H1 (cell line): ENCODE data around the gene KLHL35.

Experiments used
- EGR1 ChIP-seq: IDR thresholded peaks from 2 replicates; pipeline ENCODE4 v1.6.1; 2011; ENCODE audit warnings: low read depth, low read length, borderline replicate concordance
- EZH2 ChIP-seq: fragments of 200-600 bp; sonication (generic); IDR thresholded peaks from 2 replicates; pipeline ENCODE4 v1.7.1; 2012; ENCODE audit warnings: low read depth, mild to moderate bottlenecking, moderate library complexity, low read length, inconsistent platforms; ENCODE audit not compliant: severe bottlenecking
- POLR2A ChIP-seq, 2 experiments: IDR thresholded peaks; 1 replicate in 1 of 2; 2 replicates in 1 of 2; pipeline ENCODE4 v1.6.1; 2011; ENCODE audit warnings: low read depth in 2 of 2, low read length in 2 of 2, mild to moderate bottlenecking in 2 of 2; ENCODE audit errors: control extremely low read depth in 1 of 2
- POLR2AphosphoS5 ChIP-seq: IDR thresholded peaks from 2 replicates; pipeline ENCODE4 v1.6.1; 2011; ENCODE audit warnings: low read depth, low read length
- TAF1 ChIP-seq: IDR thresholded peaks from 2 replicates; pipeline ENCODE4 v1.6.1; 2011; ENCODE audit warnings: mild to moderate bottlenecking, low read depth, low read length
- TF ChIP-seq, protein P1 (sequence below), 3 experiments: IDR thresholded peaks; 1 replicate in 2 of 3; 2 replicates in 1 of 3; pipeline versions ENCODE4 v1.5.1 to v1.6.1; 2011; ENCODE audit warnings: low read length in 3 of 3, mild to moderate bottlenecking in 3 of 3, inconsistent platforms in 2 of 3, low read depth in 1 of 3, moderate library complexity in 1 of 3; ENCODE audit not compliant: insufficient read depth in 1 of 3; ENCODE audit errors: control extremely low read depth in 1 of 3

DNA sequence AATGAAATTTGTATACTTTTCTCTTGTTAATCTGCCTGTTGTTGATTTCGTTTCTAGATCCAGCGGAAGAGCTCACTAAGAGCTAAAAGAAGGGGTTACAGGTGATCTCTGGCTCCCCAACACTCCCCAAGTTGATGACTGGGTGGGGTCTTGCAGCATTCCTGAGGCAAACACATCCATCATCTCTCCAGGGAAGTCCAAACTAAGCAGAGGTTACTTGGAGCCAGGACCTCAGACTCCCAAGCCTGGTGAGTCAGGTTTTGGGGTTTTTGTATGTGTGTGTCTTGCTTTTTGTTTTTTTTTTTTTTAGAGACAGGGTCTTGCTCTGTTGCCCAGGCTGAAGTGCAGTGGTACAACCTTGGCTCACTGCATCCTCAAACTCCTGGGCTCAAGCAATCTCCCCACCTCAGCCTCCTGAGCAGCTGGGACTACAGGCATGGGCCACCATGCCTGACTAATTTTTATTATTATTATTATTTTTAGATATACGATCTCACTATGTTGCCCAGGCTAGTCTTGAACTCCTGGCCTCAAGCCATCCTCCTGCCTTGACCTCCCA lies 45.2 kb downstream of the KLHL35 start:
- TF ChIP-seq, protein P1, sequence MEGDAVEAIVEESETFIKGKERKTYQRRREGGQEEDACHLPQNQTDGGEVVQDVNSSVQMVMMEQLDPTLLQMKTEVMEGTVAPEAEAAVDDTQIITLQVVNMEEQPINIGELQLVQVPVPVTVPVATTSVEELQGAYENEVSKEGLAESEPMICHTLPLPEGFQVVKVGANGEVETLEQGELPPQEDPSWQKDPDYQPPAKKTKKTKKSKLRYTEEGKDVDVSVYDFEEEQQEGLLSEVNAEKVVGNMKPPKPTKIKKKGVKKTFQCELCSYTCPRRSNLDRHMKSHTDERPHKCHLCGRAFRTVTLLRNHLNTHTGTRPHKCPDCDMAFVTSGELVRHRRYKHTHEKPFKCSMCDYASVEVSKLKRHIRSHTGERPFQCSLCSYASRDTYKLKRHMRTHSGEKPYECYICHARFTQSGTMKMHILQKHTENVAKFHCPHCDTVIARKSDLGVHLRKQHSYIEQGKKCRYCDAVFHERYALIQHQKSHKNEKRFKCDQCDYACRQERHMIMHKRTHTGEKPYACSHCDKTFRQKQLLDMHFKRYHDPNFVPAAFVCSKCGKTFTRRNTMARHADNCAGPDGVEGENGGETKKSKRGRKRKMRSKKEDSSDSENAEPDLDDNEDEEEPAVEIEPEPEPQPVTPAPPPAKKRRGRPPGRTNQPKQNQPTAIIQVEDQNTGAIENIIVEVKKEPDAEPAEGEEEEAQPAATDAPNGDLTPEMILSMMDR (IDR thresholded peaks at IDR 0.05; ENCODE audit: control extremely low read depth in 1 of 3, insufficient read depth in 1 of 3, low read depth in 1 of 3, low read length in 3 of 3) = no peak
- TF ChIP-seq POLR2A (IDR thresholded peaks at IDR 0.05; ENCODE audit: control extremely low read depth in 1 of 2, low read depth in 2 of 2, low read length in 2 of 2) = no peak
- no peak for TF ChIP-seq EZH2
- no peak for TF ChIP-seq EGR1
- TF ChIP-seq POLR2AphosphoS5 = no peak
- no peak for TF ChIP-seq TAF1
